ENCODE data around the gene RCE1.
A peak's percentile ranks its signal among the peaks of the same experiment; 100 is the strongest.

The RCE1 gene

DNA sequence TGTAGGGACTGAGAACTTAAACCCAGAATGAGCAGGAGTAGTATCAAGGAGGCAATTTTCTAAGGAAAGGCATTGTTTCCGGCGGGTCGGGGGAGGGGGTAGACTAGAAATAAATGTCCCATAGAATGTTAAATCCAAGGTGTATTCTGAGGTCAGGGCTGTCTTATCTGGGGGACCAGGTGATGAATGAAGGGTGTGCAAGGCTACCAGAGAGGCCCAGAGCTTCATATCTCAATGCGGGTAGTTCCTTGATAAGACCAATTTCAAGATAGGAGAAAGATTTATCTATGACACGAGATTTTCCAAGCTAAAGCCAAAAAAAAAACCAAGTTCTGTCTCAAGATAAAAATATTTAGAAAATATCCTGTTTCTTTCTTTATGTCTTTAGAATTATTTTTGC is 8.3 kb upstream of the RCE1 start:
- Mint-ChIP-seq H3K27ac (no peak overlapping the region), H3K9me3 (no peaks in the 10 kb centered on the region), H3K36me3 (peaks cover 10% of the 10 kb centered on the region), H3K4me1 (peaks cover 12% of the 10 kb centered on the region), H3K27me3 (no peaks in the 10 kb centered on the region), H3K4me3 (no peak overlapping the region)
- CTCF ChIA-PET = interaction anchor here (0.7 to 4.2 kb wide), 11 partner anchors 8 to 257 kb away, joined by 3 to 47 read pairs (median 3); partner anchors contain the start of gene RCE1
- DNase-seq = no peak

DNA sequence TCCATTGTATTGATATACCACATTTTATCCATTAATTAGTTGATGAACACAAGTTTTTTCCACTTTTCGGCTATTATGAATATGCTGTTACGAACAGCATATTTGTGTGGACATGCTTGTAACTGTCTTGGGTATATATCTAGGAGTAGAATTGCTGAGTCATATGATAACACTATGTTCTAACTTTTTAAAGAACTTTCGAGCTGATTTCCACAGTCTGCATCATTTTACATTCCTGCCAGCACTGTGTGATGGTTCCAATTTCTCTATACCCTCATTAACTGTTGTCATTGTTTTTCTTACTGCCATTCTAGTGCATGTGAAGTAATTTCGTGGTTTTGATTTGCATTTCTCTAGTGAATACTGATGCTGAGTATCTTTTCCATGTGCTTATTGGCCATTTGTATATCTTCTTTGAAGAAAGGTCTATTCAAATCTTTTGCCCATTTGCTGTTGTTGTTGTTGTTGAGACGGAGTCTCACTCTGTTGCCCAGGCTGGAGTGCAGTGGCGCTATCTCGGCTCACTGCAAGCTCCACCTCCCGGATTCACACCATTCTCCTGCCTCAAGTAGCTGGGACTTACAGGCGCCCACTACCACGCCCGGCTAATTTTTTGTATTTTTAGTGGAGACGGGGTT is 7.4 kb upstream of the RCE1 start:
- no peak for DNase-seq
- Mint-ChIP-seq H3K36me3 (peaks cover 18% of the 10 kb centered on the region), H3K9me3 (no peaks in the 10 kb centered on the region), H3K4me3 (no peak overlapping the region), H3K27me3 (no peaks in the 10 kb centered on the region), H3K27ac (no peak overlapping the region), H3K4me1 (peaks cover 22% of the 10 kb centered on the region)
- CTCF ChIA-PET = interaction anchor here (0.7 to 1.4 kb wide), 3 partner anchors 139 to 450 kb away, joined by 3 read pairs; no protein-coding TSS in a partner anchor

DNA sequence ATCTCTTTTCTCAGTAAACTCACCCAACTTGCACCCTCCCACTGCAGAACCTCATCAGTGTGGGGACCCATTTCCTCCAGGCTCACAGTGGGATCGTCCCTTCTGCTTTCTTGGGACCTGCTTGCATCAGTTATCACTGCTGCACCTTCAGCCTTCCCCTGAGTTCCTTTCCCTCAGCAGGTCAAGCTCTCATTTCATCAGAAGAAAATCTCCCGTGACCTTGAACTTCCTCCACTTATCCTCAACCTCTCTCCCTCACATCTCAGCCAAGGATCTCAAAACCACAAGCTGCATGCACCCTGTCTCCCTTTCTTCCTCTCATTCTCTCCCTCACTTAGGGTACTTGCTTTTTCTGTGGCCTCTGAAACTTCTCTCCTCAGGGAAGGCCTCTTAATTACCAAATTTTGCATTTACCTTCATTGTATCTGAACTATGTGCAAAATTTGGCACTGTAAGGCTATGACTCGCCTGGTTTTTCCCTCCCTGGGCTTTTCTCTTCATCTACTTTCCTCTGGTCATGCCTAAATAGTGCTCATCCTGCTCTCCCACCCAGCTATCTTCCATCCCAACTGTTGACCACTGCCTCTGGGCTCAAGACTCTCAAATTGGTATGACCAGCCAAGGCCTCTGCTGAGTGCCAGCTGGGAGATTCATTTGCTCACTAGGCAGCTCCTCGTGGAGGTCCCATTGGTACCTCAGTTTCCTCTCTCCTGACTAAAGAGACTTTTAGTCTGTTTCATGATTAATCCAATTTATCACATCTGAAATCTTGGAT is 2.7 kb upstream of the RCE1 start:
- Mint-ChIP-seq H3K4me3 (peak overlapping the region; percentile 0), H3K27me3 (no peaks in the 10 kb centered on the region), H3K36me3 (peaks cover 21% of the 10 kb centered on the region), H3K9me3 (no peaks in the 10 kb centered on the region), H3K4me1 (peaks cover 48% of the 10 kb centered on the region), H3K27ac (peak overlapping the region; percentile 86)
- CTCF ChIA-PET = no interaction called here
- DNase-seq = no peak

DNA sequence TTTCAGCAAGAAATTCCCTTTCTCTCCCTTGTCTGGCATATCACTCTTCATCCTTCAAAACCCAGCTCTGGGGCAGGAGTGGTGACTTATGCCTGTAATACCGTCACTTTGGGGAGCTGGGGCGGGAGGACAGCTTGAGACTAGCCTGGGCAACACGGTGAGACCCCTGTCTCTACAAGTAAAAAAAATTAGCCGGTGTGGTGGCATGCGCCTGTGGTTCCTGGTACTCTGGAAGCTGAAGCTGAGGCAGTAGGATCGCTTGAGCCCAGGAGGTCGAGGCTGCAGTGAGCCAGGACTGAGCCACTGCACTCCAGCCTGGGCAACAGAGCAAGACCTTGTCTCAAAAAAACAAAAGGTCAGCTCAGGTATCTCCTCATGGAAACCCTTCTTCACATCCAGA is 1.4 kb upstream of the RCE1 start:
- DNase-seq = no peak
- no peaks in the 10 kb centered on the region for H3K9me3 Mint-ChIP-seq
- H3K4me1 Mint-ChIP-seq = peaks cover 50% of the 10 kb centered on the region
- peak overlapping the region; percentile 86 for H3K27ac Mint-ChIP-seq
- H3K27me3 Mint-ChIP-seq = no peaks in the 10 kb centered on the region
- H3K36me3 Mint-ChIP-seq = peaks cover 22% of the 10 kb centered on the region
- peak overlapping the region; percentile 84 for H3K4me3 Mint-ChIP-seq
- CTCF ChIA-PET = interaction anchor here (1.2 to 2.6 kb wide), 7 partner anchors 8 to 163 kb away, joined by 3 to 9 read pairs (median 6); partner anchors contain the start of gene RBM4B

DNA sequence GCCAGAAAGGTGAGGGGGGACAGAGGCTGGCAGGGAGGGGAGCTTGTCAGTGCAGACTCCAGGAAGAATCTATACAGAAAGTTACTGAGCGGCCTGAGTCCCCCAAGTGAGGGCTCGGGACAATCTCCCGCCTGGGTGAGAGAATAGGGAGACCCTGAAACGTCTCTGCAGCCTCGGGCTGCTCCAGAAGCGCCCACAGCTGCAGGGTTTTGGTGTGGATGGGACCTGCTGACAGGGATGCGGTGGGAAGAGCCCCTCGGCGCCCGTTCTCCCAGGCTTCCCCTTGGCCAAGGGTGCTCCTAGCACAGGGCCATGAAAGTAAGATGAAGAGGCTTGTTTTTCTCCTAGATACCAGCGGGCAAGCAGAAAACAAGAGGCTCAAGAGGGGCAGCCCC is 743 bp upstream of the RCE1 start:
- Mint-ChIP-seq H3K36me3 (peaks cover 22% of the 10 kb centered on the region), H3K4me1 (peaks cover 50% of the 10 kb centered on the region)
- no peak for DNase-seq

DNA sequence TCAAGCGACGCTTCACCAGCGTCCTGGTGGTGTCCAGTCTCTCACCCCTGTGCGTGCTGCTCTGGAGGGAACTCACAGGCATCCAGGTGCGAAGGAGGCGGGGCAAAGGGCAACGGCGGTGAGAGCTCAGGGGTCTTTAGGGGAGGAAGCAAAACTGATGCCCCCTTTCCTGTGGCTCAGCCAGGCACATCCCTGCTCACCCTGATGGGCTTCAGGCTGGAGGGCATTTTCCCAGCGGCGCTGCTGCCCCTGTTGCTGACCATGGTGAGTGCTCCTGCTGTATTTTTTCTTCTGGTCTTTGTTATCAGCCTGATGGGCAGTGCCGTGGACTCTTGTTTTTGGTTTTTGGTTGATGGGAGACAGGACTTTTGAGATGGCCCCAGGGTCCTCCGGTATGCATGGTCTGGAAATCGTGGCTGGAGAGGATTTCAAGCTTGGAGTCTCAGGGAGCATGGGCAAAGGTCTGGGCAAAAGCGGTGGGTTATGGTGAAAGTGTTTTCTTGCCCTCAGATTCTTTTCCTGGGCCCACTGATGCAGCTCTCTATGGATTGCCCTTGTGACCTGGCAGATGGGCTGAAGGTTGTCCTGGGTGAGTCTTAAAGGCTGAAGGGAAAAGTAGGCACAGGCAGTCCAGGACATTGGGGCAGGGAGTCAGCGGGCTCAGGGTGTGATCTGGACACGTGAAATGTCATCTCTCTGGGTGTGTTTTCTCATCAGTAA is 695 bp downstream of the RCE1 start:
- Mint-ChIP-seq H3K9me3 (no peaks in the 10 kb centered on the region), H3K36me3 (peaks cover 18% of the 10 kb centered on the region), H3K4me3 (peak overlapping the region; percentile 84), H3K4me1 (peaks cover 50% of the 10 kb centered on the region), H3K27me3 (no peaks in the 10 kb centered on the region), H3K27ac (peak overlapping the region; percentile 96)
- CTCF ChIA-PET = interaction anchor here (1.0 to 2.6 kb wide), 4 partner anchors 8 to 166 kb away, joined by 4 to 9 read pairs (median 6); partner anchors contain the start of gene RBM4B
- no peak for DNase-seq

More for the DNA sequence above, 743 bp upstream of the RCE1 start:
- Mint-ChIP-seq H3K9me3 (no peaks in the 10 kb centered on the region), H3K4me3 (peak overlapping the region; percentile 84), H3K27ac (peak overlapping the region; percentile 86), H3K27me3 (no peaks in the 10 kb centered on the region)
- CTCF ChIA-PET = interaction anchor here (1.2 to 2.6 kb wide), 8 partner anchors 8 to 164 kb away, joined by 3 to 9 read pairs (median 6); partner anchors contain the start of gene RBM4B

DNA sequence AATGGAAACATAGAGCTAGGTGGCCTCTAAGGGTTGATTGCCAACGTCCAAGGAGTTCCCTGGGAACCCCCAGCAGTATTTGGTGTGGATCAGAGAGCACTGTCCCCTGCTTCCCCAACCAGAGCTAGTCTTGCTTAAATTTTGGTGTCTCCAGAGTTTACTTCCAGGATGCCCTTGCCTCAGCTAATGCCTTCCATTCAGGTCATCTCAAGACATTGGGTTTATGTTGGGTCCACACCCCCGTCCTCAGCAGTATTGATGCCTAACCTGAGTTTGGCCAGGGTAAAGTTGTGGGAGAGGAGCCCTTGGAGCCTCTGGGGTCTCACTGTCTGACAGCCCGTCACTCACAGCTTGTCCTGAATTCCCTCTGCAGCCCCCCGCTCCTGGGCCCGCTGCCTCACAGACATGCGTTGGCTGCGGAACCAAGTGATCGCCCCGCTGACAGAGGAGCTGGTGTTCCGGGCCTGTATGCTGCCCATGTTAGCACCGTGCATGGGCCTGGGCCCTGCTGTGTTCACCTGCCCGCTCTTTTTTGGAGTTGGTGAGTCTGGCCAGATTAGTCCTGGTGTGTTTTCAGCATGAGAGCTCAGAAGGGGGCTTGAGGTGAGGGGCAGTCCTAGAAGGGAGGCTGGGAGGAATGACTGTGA is 1.4 kb downstream of the RCE1 start:
- H3K4me3 Mint-ChIP-seq = peak overlapping the region; percentile 84
- H3K27ac Mint-ChIP-seq = peak overlapping the region; percentile 96
- DNase-seq = no peak
- CTCF ChIA-PET = interaction anchor here (1.9 kb wide), 1 partner anchor 11 kb away, joined by 8 read pairs; no protein-coding TSS in a partner anchor
- no peaks in the 10 kb centered on the region for H3K9me3 Mint-ChIP-seq
- peaks cover 44% of the 10 kb centered on the region for H3K4me1 Mint-ChIP-seq
- no peaks in the 10 kb centered on the region for H3K27me3 Mint-ChIP-seq
- peaks cover 16% of the 10 kb centered on the region for H3K36me3 Mint-ChIP-seq

DNA sequence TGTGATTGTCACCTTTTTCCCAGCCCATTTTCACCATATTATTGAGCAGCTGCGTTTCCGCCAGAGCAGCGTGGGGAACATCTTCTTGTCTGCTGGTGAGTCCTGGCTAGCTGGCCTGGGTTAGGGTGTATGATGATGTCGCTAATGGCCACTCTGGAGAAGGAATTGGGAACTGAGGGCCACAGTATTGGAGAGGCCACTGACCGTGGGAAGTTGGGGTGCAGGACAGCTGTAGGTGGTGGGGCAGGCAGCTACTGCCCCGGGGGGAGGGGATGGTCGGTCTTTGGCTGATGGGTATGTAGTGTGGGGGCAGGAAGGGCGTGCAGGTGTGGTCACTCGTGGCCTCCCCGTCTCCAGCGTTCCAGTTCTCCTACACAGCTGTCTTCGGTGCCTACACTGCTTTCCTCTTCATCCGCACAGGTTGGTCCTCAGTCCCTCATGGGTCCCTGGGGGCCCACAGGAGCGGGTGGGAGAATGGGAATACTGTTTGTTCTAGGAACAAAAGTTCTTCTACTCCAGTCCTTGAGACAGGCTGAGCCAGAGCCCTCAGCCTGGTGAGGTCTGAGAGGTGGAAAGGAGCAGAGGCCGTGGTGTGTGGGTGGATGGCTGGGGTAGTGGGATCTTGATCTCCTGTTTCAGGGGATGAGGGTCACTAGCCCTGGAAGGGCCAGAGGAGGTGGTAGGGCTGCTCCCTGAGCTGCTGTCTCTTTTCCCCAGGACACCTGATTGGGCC is 2.1 kb downstream of the RCE1 start:
- Mint-ChIP-seq H3K4me1 (peaks cover 38% of the 10 kb centered on the region), H3K9me3 (no peaks in the 10 kb centered on the region), H3K27me3 (no peaks in the 10 kb centered on the region), H3K36me3 (peaks cover 13% of the 10 kb centered on the region), H3K4me3 (peak overlapping the region; percentile 84), H3K27ac (peak overlapping the region; percentile 56)
- DNase-seq = no peak
- CTCF ChIA-PET = no interaction called here

DNA sequence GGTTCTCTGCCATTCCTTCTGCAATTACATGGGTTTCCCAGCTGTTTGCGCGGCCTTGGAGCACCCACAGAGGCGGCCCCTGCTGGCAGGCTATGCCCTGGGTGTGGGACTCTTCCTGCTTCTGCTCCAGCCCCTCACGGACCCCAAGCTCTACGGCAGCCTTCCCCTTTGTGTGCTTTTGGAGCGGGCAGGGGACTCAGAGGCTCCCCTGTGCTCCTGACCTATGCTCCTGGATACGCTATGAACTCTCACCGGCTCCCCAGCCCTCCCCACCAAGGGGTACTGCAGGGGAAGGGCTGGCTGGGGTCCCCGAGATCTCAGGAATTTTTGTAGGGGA is 2.6 kb downstream of the RCE1 start:
- peak overlapping the region; percentile 56 for H3K27ac Mint-ChIP-seq
- peaks cover 35% of the 10 kb centered on the region for H3K4me1 Mint-ChIP-seq
- no peaks in the 10 kb centered on the region for H3K27me3 Mint-ChIP-seq
- H3K4me3 Mint-ChIP-seq = no peak overlapping the region
- CTCF ChIA-PET = no interaction called here
- no peak for DNase-seq
- peaks cover 8% of the 10 kb centered on the region for H3K36me3 Mint-ChIP-seq
- no peaks in the 10 kb centered on the region for H3K9me3 Mint-ChIP-seq

DNA sequence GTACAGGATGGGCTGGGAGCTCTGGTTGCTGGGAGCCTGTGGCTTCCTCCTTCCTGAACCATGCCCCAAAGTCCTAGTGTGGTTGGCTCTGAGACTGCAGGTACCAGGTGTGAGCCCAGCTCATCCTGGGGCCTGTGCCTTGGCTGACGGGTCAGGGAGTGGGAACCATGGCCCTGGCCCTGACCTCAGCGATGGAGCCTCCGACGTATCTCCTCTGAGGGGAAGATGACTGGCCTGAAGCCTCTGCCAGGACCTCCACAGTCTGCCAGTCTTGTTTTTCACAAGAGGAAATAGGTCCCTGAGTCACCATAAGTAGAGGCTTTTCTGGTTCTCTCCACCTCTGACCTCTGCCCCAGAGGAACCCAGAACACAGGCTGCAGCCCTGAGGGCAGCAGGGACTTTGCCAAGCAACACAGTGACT is 3.4 kb downstream of the RCE1 start:
- Mint-ChIP-seq H3K36me3 (peaks cover 3% of the 10 kb centered on the region), H3K9me3 (no peaks in the 10 kb centered on the region), H3K27me3 (no peaks in the 10 kb centered on the region), H3K27ac (no peak overlapping the region), H3K4me1 (peaks cover 34% of the 10 kb centered on the region), H3K4me3 (no peak overlapping the region)
- CTCF ChIA-PET = no interaction called here
- DNase-seq = no peak

DNA sequence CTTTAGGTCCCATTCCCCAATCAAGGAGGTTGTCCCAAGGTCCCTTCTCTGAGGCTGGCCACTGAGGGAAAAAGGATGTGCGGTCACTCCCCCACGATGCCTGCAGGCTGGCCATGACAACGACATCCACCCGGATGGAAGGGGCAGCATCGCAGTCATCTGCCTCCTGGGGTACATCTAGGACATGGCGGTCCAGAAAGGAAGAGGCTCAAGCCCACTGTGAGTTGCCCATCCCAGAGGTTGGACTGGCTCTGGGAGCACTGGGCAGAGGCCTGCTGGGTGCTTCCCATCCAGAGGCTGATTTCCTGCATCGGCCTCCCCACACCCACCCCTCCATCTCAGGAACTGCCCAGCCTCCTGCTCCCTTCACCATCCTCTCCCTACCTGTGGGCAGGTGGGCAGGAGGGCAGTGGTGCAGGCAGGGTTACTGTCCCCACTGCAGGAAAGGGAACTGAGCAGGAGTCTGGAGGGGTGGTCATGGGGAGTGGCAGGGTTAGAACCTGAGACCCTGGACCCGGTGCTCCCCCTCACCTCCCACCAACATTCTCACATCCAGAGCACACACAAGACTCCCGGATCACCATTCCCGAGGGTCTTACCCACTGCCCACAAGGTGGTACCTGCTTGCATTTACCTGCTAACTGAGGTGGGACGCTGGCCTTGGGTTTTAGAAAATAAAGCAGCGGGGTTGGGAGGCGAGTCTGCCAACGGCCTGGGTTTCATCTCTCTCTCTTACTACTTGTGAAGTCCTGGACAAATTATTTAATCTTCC is 4.4 kb downstream of the RCE1 start:
- H3K9me3 Mint-ChIP-seq = no peaks in the 10 kb centered on the region
- peaks cover 3% of the 10 kb centered on the region for H3K36me3 Mint-ChIP-seq
- CTCF ChIA-PET = no interaction called here
- no peak for DNase-seq
- no peak overlapping the region for H3K27ac Mint-ChIP-seq
- H3K4me3 Mint-ChIP-seq = no peak overlapping the region
- H3K27me3 Mint-ChIP-seq = no peaks in the 10 kb centered on the region
- H3K4me1 Mint-ChIP-seq = peaks cover 33% of the 10 kb centered on the region

DNA sequence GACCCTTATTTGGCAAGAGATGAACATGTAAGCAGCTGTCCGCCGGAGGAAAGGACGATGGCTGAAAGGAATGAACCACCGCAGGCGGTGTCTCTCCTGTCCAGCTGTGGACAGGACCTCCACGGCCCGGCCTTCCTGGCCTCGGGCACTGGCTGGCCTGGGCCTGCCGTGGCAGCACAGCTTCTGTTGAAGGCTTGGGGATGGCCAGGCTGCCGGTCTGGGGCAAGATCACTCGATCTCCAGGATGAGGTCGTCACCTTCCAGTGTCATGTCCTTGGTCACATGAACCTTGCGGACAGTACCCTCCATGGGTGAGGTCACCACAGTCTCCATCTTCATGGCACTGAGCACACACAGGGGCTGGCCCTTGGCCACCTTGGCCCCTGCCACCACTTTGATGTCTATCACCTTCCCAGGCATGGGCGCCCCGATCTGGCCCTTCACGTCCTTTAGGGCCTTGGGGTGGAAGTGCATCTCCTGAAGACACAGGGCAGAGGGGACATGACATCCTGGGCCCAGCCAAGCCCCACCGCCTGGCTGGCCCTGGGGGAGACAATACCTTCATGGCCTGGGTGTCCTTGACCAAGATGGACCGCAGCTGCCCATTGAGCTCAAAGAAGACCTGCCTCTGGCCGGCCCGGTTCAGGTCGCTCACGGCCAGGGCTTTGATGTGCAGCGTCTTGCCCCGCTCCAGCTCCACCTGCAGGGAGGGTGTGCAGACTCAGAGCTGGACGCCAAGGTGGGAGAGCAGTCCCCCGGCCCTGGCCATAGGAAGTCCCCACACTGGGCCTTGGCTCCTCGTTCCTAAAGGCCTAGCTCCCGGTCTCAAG is 5.6 kb downstream of the RCE1 start:
- H3K27ac Mint-ChIP-seq = no peak overlapping the region
- CTCF ChIA-PET = no interaction called here
- H3K36me3 Mint-ChIP-seq = peaks cover 3% of the 10 kb centered on the region
- DNase-seq = no peak
- no peaks in the 10 kb centered on the region for H3K9me3 Mint-ChIP-seq
- no peaks in the 10 kb centered on the region for H3K27me3 Mint-ChIP-seq
- no peak overlapping the region for H3K4me3 Mint-ChIP-seq
- H3K4me1 Mint-ChIP-seq = peaks cover 33% of the 10 kb centered on the region
